Measurements from ENCODE around the gene KCNJ5.

KCNJ5 gene

DNA sequence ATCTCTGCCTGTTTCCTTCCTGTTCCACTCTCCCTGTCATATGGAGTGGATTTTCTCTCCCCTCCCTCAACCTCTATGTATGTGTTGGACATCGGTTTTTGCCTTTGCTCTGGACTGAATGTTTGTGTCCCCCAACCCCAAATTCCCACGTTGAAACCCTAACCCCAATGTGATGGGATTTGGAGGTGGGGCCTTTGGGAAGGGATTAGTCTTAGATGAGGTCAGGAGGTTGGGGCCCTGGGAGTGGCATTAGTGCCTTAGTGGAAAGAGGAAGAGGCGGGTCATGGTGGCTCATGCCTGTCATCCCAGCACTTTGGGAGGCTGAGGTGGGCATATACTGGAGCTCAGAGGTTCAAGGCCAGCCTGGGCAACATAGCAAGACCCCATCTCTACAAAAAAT lies 39.9 kb downstream of the KCNJ5 start:
- Histone ChIP-seq H3K9ac (ENCODE audit: low read length) (no peak overlapping the region), H3K27ac (ENCODE audit: low read length) (no peak overlapping the region), H3K9me3 (ENCODE audit: insufficient read depth, low read length) (no peaks in the 10 kb centered on the region), H3K36me3 (replicated peaks; ENCODE audit: low read depth, low read length) (no peaks in the 10 kb centered on the region), H3K79me2 (ENCODE audit: low read length) (no peaks in the 10 kb centered on the region), H3K4me3 (ENCODE audit: low read length) (no peak overlapping the region), H3K27me3 (ENCODE audit: low read depth, low read length) (0 out of 2 replicates have a peak, but pooled peaks cover 3% of the 10 kb centered on the region), H3K4me2 (ENCODE audit: low read length) (no peak overlapping the region), H4K20me1 (ENCODE audit: insufficient read depth, low read length) (no peaks in the 10 kb centered on the region), H2AFZ (ENCODE audit: low read depth, low read length) (no peak overlapping the region), H3K4me1 (ENCODE audit: low read length) (peaks cover 32% of the 10 kb centered on the region)
- TF ChIP-seq, protein P1, sequence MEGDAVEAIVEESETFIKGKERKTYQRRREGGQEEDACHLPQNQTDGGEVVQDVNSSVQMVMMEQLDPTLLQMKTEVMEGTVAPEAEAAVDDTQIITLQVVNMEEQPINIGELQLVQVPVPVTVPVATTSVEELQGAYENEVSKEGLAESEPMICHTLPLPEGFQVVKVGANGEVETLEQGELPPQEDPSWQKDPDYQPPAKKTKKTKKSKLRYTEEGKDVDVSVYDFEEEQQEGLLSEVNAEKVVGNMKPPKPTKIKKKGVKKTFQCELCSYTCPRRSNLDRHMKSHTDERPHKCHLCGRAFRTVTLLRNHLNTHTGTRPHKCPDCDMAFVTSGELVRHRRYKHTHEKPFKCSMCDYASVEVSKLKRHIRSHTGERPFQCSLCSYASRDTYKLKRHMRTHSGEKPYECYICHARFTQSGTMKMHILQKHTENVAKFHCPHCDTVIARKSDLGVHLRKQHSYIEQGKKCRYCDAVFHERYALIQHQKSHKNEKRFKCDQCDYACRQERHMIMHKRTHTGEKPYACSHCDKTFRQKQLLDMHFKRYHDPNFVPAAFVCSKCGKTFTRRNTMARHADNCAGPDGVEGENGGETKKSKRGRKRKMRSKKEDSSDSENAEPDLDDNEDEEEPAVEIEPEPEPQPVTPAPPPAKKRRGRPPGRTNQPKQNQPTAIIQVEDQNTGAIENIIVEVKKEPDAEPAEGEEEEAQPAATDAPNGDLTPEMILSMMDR (IDR thresholded peaks at IDR 0.05; ENCODE audit: low read depth, low read length) = no peak
- TF ChIP-seq EZH2phosphoT487 (IDR thresholded peaks at IDR 0.05; ENCODE audit: low read depth) = no peak

DNA sequence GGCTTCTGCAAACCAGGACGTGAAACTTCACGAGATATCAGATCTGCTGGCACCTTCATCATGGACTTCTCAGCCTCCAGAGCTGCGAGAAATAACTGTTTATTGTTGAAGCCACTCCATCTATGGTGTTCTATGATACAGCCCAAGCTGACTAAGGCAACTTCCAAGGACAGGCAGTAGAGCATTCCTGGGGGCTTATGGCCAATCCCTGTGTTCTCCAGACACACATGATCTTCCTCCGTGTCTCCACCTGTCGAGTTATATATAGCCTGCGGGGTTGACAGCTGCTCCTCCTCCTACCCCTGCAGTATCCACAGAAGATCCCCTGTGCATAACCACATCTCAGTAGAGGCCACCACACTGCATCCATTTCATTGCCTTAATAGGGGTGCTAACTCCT lies 40.5 kb downstream of the KCNJ5 start:
- peaks cover 32% of the 10 kb centered on the region for H3K4me1 ChIP-seq (ENCODE audit: low read length)
- H3K9me3 ChIP-seq (ENCODE audit: insufficient read depth, low read length) = no peaks in the 10 kb centered on the region
- H3K4me3 ChIP-seq (ENCODE audit: low read length) = no peak overlapping the region
- no peaks in the 10 kb centered on the region for H4K20me1 ChIP-seq (ENCODE audit: insufficient read depth, low read length)
- H3K36me3 ChIP-seq (replicated peaks; ENCODE audit: low read depth, low read length) = no peaks in the 10 kb centered on the region
- H3K27ac ChIP-seq (ENCODE audit: low read length) = no peak overlapping the region
- no peak for TF ChIP-seq EZH2phosphoT487 (IDR thresholded peaks at IDR 0.05; ENCODE audit: low read depth)
- TF ChIP-seq, protein P1 (IDR thresholded peaks at IDR 0.05; ENCODE audit: low read depth, low read length) = no peak
- no peak overlapping the region for H2AFZ ChIP-seq (ENCODE audit: low read depth, low read length)
- no peaks in the 10 kb centered on the region for H3K27me3 ChIP-seq (ENCODE audit: low read depth, low read length)
- H3K4me2 ChIP-seq (ENCODE audit: low read length) = no peak overlapping the region
- no peak overlapping the region for H3K9ac ChIP-seq (ENCODE audit: low read length)
- no peaks in the 10 kb centered on the region for H3K79me2 ChIP-seq (ENCODE audit: low read length)

DNA sequence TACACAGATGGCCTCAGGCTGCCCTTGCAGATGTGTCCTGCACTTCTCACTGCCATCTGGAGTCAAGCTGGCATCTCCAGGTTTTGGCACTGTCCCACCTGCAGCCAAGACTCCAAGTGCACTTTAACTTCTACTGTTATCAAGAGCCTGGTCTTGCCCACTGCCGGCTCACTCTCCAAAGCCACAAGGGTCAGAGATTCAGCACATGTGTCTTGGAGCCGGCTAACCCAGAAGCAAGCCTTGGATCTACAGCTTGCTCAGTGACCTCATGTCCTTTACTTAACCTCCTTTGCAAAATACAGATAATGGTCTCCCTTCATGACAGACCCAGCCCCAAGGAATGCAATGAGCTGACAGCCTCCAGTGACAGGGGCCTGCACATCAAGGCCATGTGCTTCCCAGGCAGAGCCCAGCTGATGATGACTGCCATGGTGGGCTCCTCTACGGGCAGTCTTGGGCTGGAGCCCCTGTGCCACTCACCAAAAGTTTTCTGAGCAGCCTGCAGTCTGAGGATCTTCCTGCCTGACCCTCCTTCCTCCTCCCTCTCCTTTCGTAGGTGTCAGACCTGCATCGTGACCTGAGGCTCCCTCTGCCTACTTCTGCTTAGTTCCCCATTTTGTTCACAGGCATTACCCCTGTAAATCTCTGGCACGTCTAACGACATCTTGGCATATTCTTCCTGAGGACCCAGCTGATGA lies 42.5 kb downstream of the KCNJ5 start:
- Histone ChIP-seq H3K27me3 (ENCODE audit: low read depth, low read length) (no peaks in the 10 kb centered on the region), H3K9me3 (ENCODE audit: insufficient read depth, low read length) (no peaks in the 10 kb centered on the region), H3K36me3 (replicated peaks; ENCODE audit: low read depth, low read length) (no peaks in the 10 kb centered on the region), H3K4me2 (ENCODE audit: low read length) (no peak overlapping the region), H3K79me2 (ENCODE audit: low read length) (no peaks in the 10 kb centered on the region), H3K9ac (ENCODE audit: low read length) (no peak overlapping the region), H4K20me1 (ENCODE audit: insufficient read depth, low read length) (no peaks in the 10 kb centered on the region), H2AFZ (ENCODE audit: low read depth, low read length) (no peak overlapping the region), H3K27ac (ENCODE audit: low read length) (no peak overlapping the region), H3K4me1 (ENCODE audit: low read length) (peaks cover 21% of the 10 kb centered on the region), H3K4me3 (ENCODE audit: low read length) (no peak overlapping the region)
- TF ChIP-seq EZH2phosphoT487 (IDR thresholded peaks at IDR 0.05; ENCODE audit: low read depth) = no peak
- TF ChIP-seq, protein P1 (IDR thresholded peaks at IDR 0.05; ENCODE audit: low read depth, low read length) = no peak

DNA sequence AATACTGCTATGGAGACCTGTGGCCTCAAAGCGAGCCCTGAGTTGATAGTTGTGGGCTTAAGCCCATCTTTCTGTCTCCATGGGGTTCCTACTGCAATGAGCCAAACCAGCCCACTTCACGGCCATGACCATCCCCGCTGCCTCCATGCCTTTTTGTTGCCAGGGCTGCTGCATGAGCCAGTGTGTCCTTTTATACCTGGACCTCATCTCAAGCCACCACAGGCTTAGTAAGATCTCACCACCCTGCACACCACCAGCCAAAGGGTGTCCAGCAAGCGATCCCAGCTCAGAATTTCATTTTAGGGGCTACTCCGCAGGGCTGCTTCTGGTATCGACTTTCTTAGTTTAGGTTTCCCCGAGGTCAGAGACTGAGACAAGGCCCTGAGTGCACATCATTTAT lies 43.2 kb downstream of the KCNJ5 start:
- TF ChIP-seq, protein P1 (IDR thresholded peaks at IDR 0.05; ENCODE audit: low read depth, low read length) = no peak
- TF ChIP-seq EZH2phosphoT487 (IDR thresholded peaks at IDR 0.05; ENCODE audit: low read depth) = no peak
- Histone ChIP-seq H2AFZ (ENCODE audit: low read depth, low read length) (no peak overlapping the region), H3K36me3 (replicated peaks; ENCODE audit: low read depth, low read length) (no peaks in the 10 kb centered on the region), H3K4me3 (ENCODE audit: low read length) (no peak overlapping the region), H4K20me1 (ENCODE audit: insufficient read depth, low read length) (no peaks in the 10 kb centered on the region), H3K4me2 (ENCODE audit: low read length) (no peak overlapping the region), H3K9me3 (ENCODE audit: insufficient read depth, low read length) (no peaks in the 10 kb centered on the region), H3K9ac (ENCODE audit: low read length) (no peak overlapping the region), H3K79me2 (ENCODE audit: low read length) (no peaks in the 10 kb centered on the region), H3K27ac (ENCODE audit: low read length) (no peak overlapping the region), H3K27me3 (ENCODE audit: low read depth, low read length) (no peaks in the 10 kb centered on the region), H3K4me1 (ENCODE audit: low read length) (peaks cover 13% of the 10 kb centered on the region)
